PC-3 (cell line): Measurements from ENCODE around the gene TPRN.

Experiments
- EZH2 ChIP-seq: fragments of 300-600 bp; sonication (generic); IDR thresholded peaks from one replicate; pipeline ENCODE4 v1.6.1; 2017; ENCODE audit warnings: antibody characterized with exemption, mild to moderate bottlenecking, low read length; ENCODE audit not compliant: unreplicated experiment
- TF ChIP-seq, protein P1 (sequence below): fragments of 300-600 bp; sonication (generic); conservative IDR thresholded peaks from 2 replicates; pipeline ENCODE4 v1.5.1; 2017; ENCODE audit warnings: antibody characterized with exemption, low read depth, mild to moderate bottlenecking, low read length

DNA sequence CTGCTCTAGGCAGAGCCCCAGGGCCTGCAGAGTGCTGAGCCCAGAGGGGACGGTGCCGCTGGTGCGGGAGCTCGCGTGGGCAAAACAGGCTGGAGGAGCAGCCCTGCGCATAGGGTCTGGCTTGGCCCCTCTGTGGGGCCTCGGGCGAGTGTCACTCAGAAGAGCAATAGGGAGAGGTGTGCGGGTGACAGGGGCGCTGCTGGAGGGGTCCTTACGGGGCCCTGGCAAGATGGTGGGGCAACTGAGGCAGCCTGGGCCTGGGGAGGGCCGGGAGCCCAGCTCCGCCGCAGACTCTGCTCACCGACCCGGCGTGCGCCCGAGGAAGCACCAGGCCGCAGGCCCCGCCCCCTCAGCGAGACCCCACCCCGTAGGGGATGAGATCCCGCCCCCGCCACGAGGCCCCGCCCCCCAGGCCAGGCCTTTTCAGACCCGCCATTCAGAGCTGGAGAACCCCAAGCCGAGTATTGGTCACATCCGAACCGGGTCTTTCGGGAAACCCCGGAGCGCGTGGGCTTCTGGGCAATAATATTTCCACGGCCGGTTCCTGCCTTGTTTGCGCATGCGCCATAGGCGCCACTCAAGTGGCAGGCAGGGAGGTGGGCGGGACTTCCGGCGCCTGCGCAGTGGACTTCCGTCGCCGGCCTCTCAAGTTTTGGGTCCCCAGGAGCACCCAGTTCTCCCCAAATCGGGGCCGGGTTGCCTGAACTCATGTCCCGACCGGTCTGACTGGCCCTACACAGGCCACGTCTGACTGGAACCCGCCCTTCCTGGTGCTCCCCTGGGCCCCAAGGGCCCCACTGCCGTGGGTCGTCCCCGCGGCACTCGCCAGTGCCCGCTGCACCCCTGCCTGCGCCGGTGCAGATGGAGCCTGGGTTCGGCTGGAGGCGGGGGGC lies 22.8 kb upstream of the TPRN start:
- TF ChIP-seq, protein P1, sequence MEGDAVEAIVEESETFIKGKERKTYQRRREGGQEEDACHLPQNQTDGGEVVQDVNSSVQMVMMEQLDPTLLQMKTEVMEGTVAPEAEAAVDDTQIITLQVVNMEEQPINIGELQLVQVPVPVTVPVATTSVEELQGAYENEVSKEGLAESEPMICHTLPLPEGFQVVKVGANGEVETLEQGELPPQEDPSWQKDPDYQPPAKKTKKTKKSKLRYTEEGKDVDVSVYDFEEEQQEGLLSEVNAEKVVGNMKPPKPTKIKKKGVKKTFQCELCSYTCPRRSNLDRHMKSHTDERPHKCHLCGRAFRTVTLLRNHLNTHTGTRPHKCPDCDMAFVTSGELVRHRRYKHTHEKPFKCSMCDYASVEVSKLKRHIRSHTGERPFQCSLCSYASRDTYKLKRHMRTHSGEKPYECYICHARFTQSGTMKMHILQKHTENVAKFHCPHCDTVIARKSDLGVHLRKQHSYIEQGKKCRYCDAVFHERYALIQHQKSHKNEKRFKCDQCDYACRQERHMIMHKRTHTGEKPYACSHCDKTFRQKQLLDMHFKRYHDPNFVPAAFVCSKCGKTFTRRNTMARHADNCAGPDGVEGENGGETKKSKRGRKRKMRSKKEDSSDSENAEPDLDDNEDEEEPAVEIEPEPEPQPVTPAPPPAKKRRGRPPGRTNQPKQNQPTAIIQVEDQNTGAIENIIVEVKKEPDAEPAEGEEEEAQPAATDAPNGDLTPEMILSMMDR: no peak
- no peak for TF ChIP-seq EZH2
